ENCODE results near the gene CBX2. TPM values are rescaled to one million over a fixed set of nuclear protein-coding genes. Genes with fewer than 3 reads are reported as not detected.

CBX2 gene
- total RNA-seq, 1 experiment from 2014 or later, result 28.3 TPM

DNA sequence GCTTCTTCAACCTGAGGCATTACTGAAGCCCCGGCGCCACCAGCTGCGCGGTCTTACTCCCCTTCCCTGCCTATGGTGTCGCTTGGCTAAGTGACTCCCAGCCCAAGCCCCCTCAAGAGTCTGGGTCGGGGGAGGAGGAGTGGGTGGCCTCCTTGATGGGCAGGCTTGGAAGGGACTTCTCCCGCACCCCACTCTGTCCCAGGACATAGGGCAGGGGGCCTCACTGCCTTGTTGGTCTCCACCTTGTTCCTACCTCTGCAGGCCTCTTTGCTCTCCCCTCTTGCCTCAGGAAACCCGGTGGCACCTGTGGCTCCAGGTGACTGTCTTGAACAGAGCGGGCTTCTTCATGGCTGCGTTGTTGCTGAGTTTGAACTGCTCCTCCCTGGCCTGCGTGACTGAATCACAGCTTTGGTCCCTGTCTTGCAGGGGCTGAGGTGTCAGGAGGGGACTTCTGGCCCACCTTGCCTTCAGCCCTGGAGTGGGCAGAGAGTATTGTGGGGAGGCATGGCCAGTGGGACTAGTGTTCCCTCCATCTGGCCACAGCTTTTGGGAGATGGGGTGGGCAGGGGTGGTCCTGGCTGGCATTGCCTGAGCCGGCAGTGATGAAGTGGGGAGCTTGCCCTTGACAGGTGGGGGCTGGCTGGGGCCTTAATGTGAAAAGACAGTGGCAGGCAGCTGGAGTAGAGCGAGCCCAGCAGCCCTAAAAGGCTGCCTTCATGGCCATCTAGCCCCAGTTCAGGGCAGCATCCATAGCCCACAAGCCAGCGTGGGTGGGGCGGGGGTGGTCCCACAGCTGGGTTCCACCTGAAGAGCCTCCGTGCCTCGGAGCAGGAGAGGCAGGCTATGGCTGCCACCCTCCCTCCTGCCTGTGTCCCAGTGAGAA lies 7.3 kb downstream of the CBX2 start:
- Histone ChIP-seq H3K9ac (ENCODE audit: low read length) (no peak overlapping the region), H3K27me3 (ENCODE audit: insufficient read depth, low read length) (no peaks in the 10 kb centered on the region), H4K20me1 (ENCODE audit: insufficient read depth) (no peaks in the 10 kb centered on the region), H3K9me2 (ENCODE audit: insufficient read depth) (no peaks in the 10 kb centered on the region), H3K27ac (ENCODE audit: low read depth, low read length) (no peak overlapping the region), H3K4me3 (replicated peaks in 1 of 2; ENCODE audit: low read depth in 1 of 2, low read length in 2 of 2) (no peak overlapping the region), H2AFZ (ENCODE audit: low read depth, low read length, poor library complexity, severe bottlenecking) (no peak overlapping the region), H3K4me2 (ENCODE audit: low read length) (no peak overlapping the region), H3K36me3 (ENCODE audit: control insufficient read depth in 1 of 2, insufficient read depth in 2 of 2, low read length in 2 of 2) (peaks cover 15 to 18% of the 10 kb centered on the region in 2 experiments; a peak in 3 of 4 replicates), H3K9me3 (ENCODE audit: control insufficient read depth in 1 of 2, insufficient read depth in 1 of 2, low read depth in 1 of 2, low read length in 2 of 2) (no peaks in the 10 kb centered on the region), H3K79me2 (ENCODE audit: insufficient read depth, low read length) (no peaks in the 10 kb centered on the region), H3K4me1 (ENCODE audit: control insufficient read depth in 1 of 2, insufficient read depth in 2 of 2, low read length in 2 of 2) (peaks cover 6 to 18% of the 10 kb centered on the region in 2 experiments)
- DNase-seq (ENCODE audit: low read depth, low spot score), result no peak
- ChIA-PET POLR2A (no interaction called here), RAD21 (ENCODE audit: low non-redundant PET in 1 of 2, low total read pairs in 2 of 2, uncharacterized antibody in 2 of 2, unreplicated experiment in 2 of 2) (no interaction called here), CTCF (no interaction called here)
- intact Hi-C loops (cut with micrococcal nuclease), result loop anchor here (5.0 kb wide), 1 partner anchor 187 kb away; no protein-coding TSS in a partner anchor
- ATAC-seq, result no peak
- TF ChIP-seq ZFX (IDR thresholded peaks at IDR 0.05) (no peak), CEBPB (IDR thresholded peaks at IDR 0.05; ENCODE audit: low read depth) (no peak), YY1 (IDR thresholded peaks at IDR 0.05; ENCODE audit: extremely low read depth, insufficient replicate concordance, low read depth, low read length) (no peak), SRF (IDR thresholded peaks at IDR 0.05; ENCODE audit: low read depth) (no peak), EZH2 (IDR thresholded peaks at IDR 0.05) (no peak), TCF7L2 (IDR thresholded peaks at IDR 0.05; ENCODE audit: borderline replicate concordance, extremely low read depth, insufficient read depth, insufficient read length) (no peak), POLR2AphosphoS5 (IDR thresholded peaks at IDR 0.05; ENCODE audit: low read depth, low read length) (no peak), CBX3 (IDR thresholded peaks at IDR 0.05; ENCODE audit: low read depth) (no peak), ELF1 (IDR thresholded peaks at IDR 0.05; ENCODE audit: borderline replicate concordance, low read depth) (no peak)
- TF ChIP-seq, protein P1, sequence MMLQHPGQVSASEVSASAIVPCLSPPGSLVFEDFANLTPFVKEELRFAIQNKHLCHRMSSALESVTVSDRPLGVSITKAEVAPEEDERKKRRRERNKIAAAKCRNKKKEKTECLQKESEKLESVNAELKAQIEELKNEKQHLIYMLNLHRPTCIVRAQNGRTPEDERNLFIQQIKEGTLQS (IDR thresholded peaks at IDR 0.05), result no peak
- TF ChIP-seq, protein P2, sequence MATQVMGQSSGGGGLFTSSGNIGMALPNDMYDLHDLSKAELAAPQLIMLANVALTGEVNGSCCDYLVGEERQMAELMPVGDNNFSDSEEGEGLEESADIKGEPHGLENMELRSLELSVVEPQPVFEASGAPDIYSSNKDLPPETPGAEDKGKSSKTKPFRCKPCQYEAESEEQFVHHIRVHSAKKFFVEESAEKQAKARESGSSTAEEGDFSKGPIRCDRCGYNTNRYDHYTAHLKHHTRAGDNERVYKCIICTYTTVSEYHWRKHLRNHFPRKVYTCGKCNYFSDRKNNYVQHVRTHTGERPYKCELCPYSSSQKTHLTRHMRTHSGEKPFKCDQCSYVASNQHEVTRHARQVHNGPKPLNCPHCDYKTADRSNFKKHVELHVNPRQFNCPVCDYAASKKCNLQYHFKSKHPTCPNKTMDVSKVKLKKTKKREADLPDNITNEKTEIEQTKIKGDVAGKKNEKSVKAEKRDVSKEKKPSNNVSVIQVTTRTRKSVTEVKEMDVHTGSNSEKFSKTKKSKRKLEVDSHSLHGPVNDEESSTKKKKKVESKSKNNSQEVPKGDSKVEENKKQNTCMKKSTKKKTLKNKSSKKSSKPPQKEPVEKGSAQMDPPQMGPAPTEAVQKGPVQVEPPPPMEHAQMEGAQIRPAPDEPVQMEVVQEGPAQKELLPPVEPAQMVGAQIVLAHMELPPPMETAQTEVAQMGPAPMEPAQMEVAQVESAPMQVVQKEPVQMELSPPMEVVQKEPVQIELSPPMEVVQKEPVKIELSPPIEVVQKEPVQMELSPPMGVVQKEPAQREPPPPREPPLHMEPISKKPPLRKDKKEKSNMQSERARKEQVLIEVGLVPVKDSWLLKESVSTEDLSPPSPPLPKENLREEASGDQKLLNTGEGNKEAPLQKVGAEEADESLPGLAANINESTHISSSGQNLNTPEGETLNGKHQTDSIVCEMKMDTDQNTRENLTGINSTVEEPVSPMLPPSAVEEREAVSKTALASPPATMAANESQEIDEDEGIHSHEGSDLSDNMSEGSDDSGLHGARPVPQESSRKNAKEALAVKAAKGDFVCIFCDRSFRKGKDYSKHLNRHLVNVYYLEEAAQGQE (IDR thresholded peaks at IDR 0.05; ENCODE audit: low read depth), result no peak
- TF ChIP-seq, protein P3, sequence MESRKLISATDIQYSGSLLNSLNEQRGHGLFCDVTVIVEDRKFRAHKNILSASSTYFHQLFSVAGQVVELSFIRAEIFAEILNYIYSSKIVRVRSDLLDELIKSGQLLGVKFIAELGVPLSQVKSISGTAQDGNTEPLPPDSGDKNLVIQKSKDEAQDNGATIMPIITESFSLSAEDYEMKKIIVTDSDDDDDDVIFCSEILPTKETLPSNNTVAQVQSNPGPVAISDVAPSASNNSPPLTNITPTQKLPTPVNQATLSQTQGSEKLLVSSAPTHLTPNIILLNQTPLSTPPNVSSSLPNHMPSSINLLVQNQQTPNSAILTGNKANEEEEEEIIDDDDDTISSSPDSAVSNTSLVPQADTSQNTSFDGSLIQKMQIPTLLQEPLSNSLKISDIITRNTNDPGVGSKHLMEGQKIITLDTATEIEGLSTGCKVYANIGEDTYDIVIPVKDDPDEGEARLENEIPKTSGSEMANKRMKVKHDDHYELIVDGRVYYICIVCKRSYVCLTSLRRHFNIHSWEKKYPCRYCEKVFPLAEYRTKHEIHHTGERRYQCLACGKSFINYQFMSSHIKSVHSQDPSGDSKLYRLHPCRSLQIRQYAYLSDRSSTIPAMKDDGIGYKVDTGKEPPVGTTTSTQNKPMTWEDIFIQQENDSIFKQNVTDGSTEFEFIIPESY (IDR thresholded peaks at IDR 0.05; ENCODE audit: extremely low read depth, insufficient replicate concordance, low read length), result no peak
- no TSS peak for BruUV-seq (replicated peaks)
